ENCODE results near the gene PCLO.

PCLO gene

DNA sequence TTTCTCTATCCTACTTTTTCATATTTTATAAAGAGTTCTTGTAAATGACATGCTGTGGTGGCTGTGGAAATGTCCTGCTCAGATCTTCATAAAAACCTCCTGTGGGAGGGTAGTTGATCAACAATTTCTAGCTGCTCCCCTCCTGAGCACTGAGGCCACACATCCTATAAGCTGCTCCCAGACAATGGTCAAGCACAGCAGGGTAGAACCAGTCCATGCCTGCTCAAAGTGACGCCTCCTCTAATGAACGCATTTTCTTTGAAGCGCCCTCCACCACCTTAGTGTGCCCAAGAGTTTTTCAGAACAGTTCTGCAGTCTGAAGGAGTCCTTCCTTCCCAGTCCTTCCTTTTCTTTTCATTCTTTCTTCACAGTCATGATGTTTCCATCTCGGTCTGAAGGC lies 420.5 kb downstream of the PCLO start:
- DNase-seq (ENCODE audit: insufficient read length, low spot score) (no peak), FAIRE-seq (no peak)
- TF ChIP-seq POLR2A (IDR thresholded peaks at IDR 0.05; ENCODE audit: low read depth, low read length) (no peak), PAX5 (IDR thresholded peaks at IDR 0.05; ENCODE audit: insufficient read depth, low read length, severe bottlenecking) (no peak), POLR2AphosphoS5 (IDR thresholded peaks at IDR 0.05; ENCODE audit: low read depth, low read length) (no peak), POU2F2 (IDR thresholded peaks at IDR 0.05; ENCODE audit: low read depth, low read length) (no peak), TAF1 (IDR thresholded peaks at IDR 0.05; ENCODE audit: low read depth, low read length) (no peak), SPI1 (IDR thresholded peaks at IDR 0.05; ENCODE audit: low read depth, low read length) (no peak)

DNA sequence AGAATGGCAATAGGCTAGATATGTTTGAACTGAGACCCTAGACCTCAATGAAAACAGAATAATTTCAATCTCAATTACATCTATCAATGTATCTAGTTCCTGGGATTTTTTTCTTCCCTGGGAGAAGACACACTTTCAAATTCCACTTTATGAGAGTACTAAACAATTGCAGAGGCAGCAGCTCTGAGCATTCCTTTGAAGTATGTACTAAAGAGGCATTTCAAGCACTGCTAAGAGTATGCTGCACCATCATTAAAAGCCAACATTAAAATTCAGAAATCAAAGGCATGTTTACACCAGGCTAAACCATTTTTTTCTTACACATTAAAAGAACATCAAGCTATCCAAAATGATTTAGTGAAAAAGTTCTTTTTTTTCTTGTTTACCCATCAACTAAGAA lies 421.2 kb downstream of the PCLO start:
- TF ChIP-seq SPI1 (IDR thresholded peaks at IDR 0.05; ENCODE audit: low read depth, low read length) = no peak
- no peak for TF ChIP-seq PAX5 (IDR thresholded peaks at IDR 0.05; ENCODE audit: insufficient read depth, low read length, severe bottlenecking)
- TF ChIP-seq POLR2A (IDR thresholded peaks at IDR 0.05; ENCODE audit: low read depth, low read length) = no peak
- TF ChIP-seq POU2F2 (IDR thresholded peaks at IDR 0.05; ENCODE audit: low read depth, low read length) = no peak
- TF ChIP-seq TAF1 (IDR thresholded peaks at IDR 0.05; ENCODE audit: low read depth, low read length) = no peak
- TF ChIP-seq POLR2AphosphoS5 (IDR thresholded peaks at IDR 0.05; ENCODE audit: low read depth, low read length) = no peak
- FAIRE-seq = no peak

DNA sequence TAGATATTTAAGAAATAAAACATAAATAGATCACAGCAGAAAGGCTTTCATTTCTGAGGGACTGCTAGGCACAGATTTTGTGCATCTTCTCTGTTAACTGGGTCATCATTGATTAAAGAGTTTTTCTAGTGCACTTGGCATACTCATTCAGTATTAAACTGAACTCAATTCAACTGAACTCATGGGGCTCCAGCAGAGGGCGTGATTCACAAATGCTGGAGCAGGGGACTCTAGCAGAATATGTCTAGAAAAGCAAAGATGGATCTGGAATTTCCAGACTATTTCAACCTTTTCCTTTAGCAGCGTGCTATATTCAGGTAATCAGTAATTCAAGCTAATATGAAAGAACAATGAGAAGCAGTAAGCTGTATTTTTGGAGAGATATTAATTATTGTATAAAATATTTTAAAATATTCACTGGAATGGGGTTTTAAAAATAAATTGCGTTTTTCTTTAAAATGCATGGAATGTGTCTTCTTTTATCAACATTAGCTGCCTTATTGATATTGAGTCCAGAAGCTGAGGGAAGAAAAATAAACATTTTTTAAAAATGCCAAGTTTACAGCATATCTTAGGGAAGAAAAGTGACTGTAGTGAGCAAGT lies 422.3 kb downstream of the PCLO start:
- FAIRE-seq (no peak), DNase-seq (ENCODE audit: insufficient read length, low spot score) (no peak)
- TF ChIP-seq POU2F2 (IDR thresholded peaks at IDR 0.05; ENCODE audit: low read depth, low read length) (no peak), PAX5 (IDR thresholded peaks at IDR 0.05; ENCODE audit: insufficient read depth, low read length, severe bottlenecking) (no peak), POLR2AphosphoS5 (IDR thresholded peaks at IDR 0.05; ENCODE audit: low read depth, low read length) (no peak), POLR2A (IDR thresholded peaks at IDR 0.05; ENCODE audit: low read depth, low read length) (no peak)

More for the DNA sequence above, 421.2 kb downstream of the PCLO start:
- DNase-seq (ENCODE audit: insufficient read length, low spot score) = no peak

DNA sequence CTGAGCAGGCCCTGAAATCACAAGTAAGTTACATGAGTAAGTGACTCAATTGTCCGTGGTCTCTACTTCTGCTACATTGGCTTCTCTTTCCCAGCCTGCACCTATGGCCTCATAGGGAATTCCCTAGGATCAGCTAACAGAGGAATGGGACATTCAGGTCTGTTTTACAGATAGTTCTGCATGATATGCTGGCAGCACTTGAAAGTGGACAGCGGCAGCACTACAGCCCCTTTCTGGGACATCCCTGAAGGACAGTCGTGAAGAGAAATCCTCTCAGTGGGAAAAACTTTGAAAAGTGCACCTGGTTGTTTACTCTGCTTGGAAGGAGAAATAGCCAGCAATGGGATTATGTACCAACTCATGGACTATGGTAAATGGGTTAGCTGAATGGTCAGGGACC lies 426.1 kb downstream of the PCLO start:
- no peak for FAIRE-seq
- TF ChIP-seq PAX5 (IDR thresholded peaks at IDR 0.05; ENCODE audit: insufficient read depth, low read length, severe bottlenecking) (no peak), TAF1 (IDR thresholded peaks at IDR 0.05; ENCODE audit: low read depth, low read length) (no peak), POLR2A (IDR thresholded peaks at IDR 0.05; ENCODE audit: low read depth, low read length) (no peak), SPI1 (IDR thresholded peaks at IDR 0.05; ENCODE audit: low read depth, low read length) (no peak), POU2F2 (IDR thresholded peaks at IDR 0.05; ENCODE audit: low read depth, low read length) (no peak), POLR2AphosphoS5 (IDR thresholded peaks at IDR 0.05; ENCODE audit: low read depth, low read length) (no peak)
- no peak for DNase-seq (ENCODE audit: insufficient read length, low spot score)

DNA sequence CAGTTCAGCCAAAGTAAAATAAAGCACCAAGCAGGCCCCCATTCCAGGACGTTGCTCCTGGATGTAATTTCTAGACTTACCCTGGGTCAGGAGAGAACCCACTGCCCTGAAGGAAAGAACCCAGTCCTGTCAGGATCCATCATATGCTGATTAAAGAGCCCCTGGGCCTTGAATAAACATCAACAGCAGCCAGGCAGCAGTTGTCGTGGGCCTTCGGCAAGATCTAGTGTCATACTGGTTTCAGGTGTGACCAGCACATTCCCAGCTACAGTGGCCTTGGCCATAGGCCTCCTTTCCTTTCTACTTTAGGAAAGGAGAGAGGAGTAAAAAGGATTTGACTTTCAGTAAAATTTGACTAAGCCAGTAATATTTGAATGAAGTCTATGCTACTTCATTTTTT lies 430.0 kb downstream of the PCLO start:
- DNase-seq (ENCODE audit: insufficient read length, low spot score) = no peak
- FAIRE-seq = no peak
- TF ChIP-seq POLR2A (IDR thresholded peaks at IDR 0.05; ENCODE audit: low read depth, low read length) = no peak
- no peak for TF ChIP-seq PAX5 (IDR thresholded peaks at IDR 0.05; ENCODE audit: insufficient read depth, low read length, severe bottlenecking)
- no peak for TF ChIP-seq SPI1 (IDR thresholded peaks at IDR 0.05; ENCODE audit: low read depth, low read length)
- no peak for TF ChIP-seq POU2F2 (IDR thresholded peaks at IDR 0.05; ENCODE audit: low read depth, low read length)
- no peak for TF ChIP-seq TAF1 (IDR thresholded peaks at IDR 0.05; ENCODE audit: low read depth, low read length)
- no peak for TF ChIP-seq POLR2AphosphoS5 (IDR thresholded peaks at IDR 0.05; ENCODE audit: low read depth, low read length)

DNA sequence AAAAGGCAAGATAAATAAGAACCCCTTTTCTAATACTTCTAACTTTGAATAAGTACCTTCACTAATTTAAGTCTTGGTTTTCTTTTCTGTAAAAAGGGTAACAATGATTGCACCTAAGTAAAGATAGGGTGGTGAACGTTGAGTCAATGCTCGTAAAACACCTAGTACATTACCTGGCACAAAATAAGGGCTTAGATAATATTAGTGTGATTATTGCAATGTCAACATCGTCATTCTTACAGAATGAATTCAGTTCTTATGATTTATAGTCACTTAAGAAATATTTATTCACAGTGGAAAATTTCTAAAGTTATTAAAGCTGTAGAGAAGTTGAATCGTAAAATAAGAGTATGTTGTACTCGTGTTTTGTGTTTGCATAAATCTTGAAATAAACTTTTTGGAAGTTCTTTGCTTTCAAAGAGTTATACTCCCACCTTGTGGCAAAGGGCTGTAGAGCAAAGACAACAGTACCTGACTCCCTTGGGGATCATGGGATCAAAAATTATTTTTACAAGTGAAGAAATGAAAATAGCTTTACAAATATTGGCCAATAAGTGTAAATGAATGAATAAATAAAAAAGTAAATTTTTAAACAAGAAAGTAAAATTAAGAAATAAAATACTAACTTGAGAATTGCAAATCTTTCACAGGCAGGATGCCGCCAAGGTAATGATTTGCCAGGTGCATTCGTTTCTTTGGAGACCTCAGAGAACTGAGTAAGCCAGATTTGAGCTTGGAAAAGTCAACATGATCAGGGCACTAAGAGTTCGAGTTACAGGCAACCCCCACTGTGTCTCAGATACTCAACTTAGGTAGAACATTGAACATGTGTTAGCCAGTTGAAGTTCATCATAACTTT lies 433.3 kb downstream of the PCLO start:
- peak; percentile 4 for DNase-seq (ENCODE audit: insufficient read length, low spot score)
- FAIRE-seq = no peak
- TF ChIP-seq POLR2AphosphoS5 (IDR thresholded peaks at IDR 0.05; ENCODE audit: low read depth, low read length) (no peak), PAX5 (IDR thresholded peaks at IDR 0.05; ENCODE audit: insufficient read depth, low read length, severe bottlenecking) (no peak), TAF1 (IDR thresholded peaks at IDR 0.05; ENCODE audit: low read depth, low read length) (no peak), POLR2A (IDR thresholded peaks at IDR 0.05; ENCODE audit: low read depth, low read length) (no peak), SPI1 (IDR thresholded peaks at IDR 0.05; ENCODE audit: low read depth, low read length) (no peak), POU2F2 (IDR thresholded peaks at IDR 0.05; ENCODE audit: low read depth, low read length) (no peak)

DNA sequence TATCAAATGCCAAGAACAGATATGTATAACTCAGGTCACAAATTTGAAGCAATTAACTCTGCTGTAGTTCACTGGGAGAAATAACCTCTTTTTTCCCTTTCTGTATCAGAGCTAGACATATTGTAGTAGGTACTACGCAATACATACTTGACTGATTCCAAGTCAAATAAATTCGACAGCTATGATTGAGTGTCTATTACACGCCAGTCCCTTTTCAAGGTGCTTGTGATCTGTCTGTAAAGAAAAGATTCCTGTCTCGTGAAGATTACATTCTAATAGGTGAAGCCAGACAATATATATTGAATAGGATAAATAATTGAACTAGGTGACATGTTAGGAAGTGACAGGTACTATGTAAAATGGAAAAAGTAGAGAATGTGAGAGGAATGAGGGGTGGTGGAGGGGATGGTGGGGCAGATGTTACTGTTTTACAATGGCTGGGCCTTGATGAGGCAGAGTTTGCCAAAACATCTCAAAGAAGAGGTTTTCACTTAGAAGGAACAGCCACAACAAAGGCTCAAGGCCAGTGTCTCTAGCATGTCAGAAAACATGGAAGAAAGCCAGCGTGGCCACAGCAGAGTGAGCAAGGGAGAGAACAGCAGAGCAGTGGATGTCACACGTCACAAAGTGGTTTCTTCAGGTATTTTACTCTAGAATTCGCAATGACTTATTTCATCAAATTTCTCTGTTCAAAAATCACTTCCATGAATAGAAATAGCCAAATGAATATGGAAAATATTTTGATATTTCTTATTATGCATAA lies 436.5 kb downstream of the PCLO start:
- DNase-seq (ENCODE audit: insufficient read length, low spot score) (no peak), FAIRE-seq (no peak)

DNA sequence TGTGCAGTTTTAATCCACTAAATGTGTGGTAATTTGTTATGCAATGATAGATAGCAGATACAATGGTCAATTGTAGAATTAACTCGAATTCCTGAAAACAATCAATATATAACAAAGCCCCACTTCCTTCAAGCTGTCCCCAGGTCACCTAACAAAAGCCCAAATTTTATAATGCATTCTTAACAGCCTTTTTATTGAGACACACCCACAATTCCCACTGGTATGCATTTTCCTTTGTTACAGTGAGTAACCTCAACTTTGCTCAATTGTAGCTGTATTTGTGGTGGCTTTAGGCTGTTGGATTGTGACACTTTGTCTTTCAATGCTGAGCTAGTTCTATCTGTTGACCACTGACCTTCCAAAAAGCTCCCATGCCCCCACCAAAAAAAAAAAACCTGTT lies 439.3 kb downstream of the PCLO start:
- no peak for TF ChIP-seq POLR2AphosphoS5 (IDR thresholded peaks at IDR 0.05; ENCODE audit: low read depth, low read length)
- TF ChIP-seq POLR2A (IDR thresholded peaks at IDR 0.05; ENCODE audit: low read depth, low read length) = no peak
- TF ChIP-seq PAX5 (IDR thresholded peaks at IDR 0.05; ENCODE audit: insufficient read depth, low read length, severe bottlenecking) = no peak
- no peak for TF ChIP-seq TAF1 (IDR thresholded peaks at IDR 0.05; ENCODE audit: low read depth, low read length)
- no peak for TF ChIP-seq POU2F2 (IDR thresholded peaks at IDR 0.05; ENCODE audit: low read depth, low read length)
- TF ChIP-seq SPI1 (IDR thresholded peaks at IDR 0.05; ENCODE audit: low read depth, low read length) = no peak
- DNase-seq (ENCODE audit: insufficient read length, low spot score) (no peak), FAIRE-seq (no peak)

More for the DNA sequence above, 436.5 kb downstream of the PCLO start:
- TF ChIP-seq SPI1 (IDR thresholded peaks at IDR 0.05; ENCODE audit: low read depth, low read length) = no peak
- TF ChIP-seq POLR2AphosphoS5 (IDR thresholded peaks at IDR 0.05; ENCODE audit: low read depth, low read length) = no peak
- TF ChIP-seq POLR2A (IDR thresholded peaks at IDR 0.05; ENCODE audit: low read depth, low read length) = no peak
- no peak for TF ChIP-seq TAF1 (IDR thresholded peaks at IDR 0.05; ENCODE audit: low read depth, low read length)
- no peak for TF ChIP-seq PAX5 (IDR thresholded peaks at IDR 0.05; ENCODE audit: insufficient read depth, low read length, severe bottlenecking)
- no peak for TF ChIP-seq POU2F2 (IDR thresholded peaks at IDR 0.05; ENCODE audit: low read depth, low read length)

DNA sequence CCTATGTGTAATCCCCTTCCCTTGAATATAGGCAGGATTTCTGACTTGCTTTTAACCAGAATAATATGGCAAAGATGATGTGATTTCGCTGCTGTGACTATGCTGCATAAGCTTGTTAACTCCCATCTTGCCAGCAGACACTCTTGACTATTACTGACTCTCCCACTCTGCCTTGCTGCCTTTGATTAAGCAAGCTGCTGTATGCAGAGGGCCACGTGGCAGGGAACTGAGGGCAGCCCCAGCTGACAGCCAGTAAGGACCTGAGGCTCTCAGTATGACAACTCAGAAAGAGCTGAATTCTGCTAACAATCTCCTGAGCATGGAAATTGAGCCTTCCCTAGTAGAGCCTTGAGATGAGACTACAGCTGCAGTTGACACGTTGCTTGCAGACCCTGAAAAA lies 439.7 kb downstream of the PCLO start:
- FAIRE-seq = no peak
- DNase-seq (ENCODE audit: insufficient read length, low spot score) = no peak
- TF ChIP-seq PAX5 (IDR thresholded peaks at IDR 0.05; ENCODE audit: insufficient read depth, low read length, severe bottlenecking) = no peak
- TF ChIP-seq POLR2AphosphoS5 (IDR thresholded peaks at IDR 0.05; ENCODE audit: low read depth, low read length) = no peak
- no peak for TF ChIP-seq POLR2A (IDR thresholded peaks at IDR 0.05; ENCODE audit: low read depth, low read length)

All from GM12891 (cell line).